ENCODE results near the gene DCTPP1. TPM values are rescaled to one million over a fixed set of nuclear protein-coding genes. Genes with fewer than 3 reads are reported as not detected.

The DCTPP1 gene
- total and polyA plus RNA-seq, 2 of the 13 experiments (the other 11 are each of a cell fraction or from before 2014, with no cell fraction given): 54.8 to 74.4 TPM

DNA sequence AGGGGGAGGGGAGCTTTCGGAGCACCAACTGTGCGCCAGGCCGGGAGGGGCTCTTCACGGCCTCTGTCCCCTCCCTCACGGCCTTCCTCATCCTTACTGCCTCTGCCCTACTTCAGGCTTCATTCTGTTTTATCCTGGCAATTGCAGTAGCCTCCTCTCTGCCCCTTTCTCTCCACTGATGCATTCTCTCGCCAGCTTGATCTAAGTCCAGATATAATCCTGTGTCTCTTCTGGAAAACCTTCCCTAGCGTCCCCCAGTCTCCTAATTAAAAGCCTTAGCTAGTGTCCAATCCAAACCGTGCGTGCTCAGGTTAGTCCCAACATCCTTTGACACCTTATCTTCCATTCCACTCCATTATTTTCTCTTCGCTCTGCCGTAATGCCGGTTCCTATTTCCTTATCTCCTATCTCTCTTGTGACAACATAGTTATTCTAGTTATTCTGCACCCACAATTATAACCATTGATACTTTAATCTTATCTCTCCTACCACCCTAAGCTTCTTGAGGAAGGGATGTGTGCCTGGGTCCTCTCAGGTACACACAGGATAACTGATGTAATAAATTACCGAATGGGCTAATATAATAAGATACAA lies 33.7 kb downstream of the DCTPP1 start (continued):
- TF ChIP-seq BCL6 (CRISPR knock-in tag; IDR thresholded peaks at IDR 0.05) (0 out of 2 replicates have a peak, but pooled peaks have one; percentile 4), ZNF431 (CRISPR knock-in tag; IDR thresholded peaks at IDR 0.05; ENCODE audit: borderline replicate concordance, low read depth) (no peak), ZFP36L1 (CRISPR knock-in tag; IDR thresholded peaks at IDR 0.05) (no peak), CBFB (CRISPR knock-in tag; IDR thresholded peaks at IDR 0.05) (no peak), ZNF160 (CRISPR knock-in tag; IDR thresholded peaks at IDR 0.05) (no peak), CEBPG (CRISPR knock-in tag; IDR thresholded peaks at IDR 0.05) (no peak), ZNF777 (CRISPR knock-in tag; IDR thresholded peaks at IDR 0.05) (no peak), AGO2 (optimal IDR thresholded peaks at IDR 0.05; ENCODE audit: low read depth, low read length) (no peak), ZNF629 (CRISPR knock-in tag; conservative IDR thresholded peaks at IDR 0.05) (no peak), ZNF263 (CRISPR knock-in tag; IDR thresholded peaks at IDR 0.05) (no peak), ZNF230 (CRISPR knock-in tag; IDR thresholded peaks at IDR 0.05) (no peak), PRMT3 (CRISPR knock-in tag; IDR thresholded peaks at IDR 0.05; ENCODE audit: borderline replicate concordance, low read depth) (0 out of 2 replicates have a peak, but pooled peaks have one; percentile 72), PITX1 (CRISPR knock-in tag; IDR thresholded peaks at IDR 0.05) (no peak), TGIF2 (CRISPR knock-in tag; IDR thresholded peaks at IDR 0.05) (no peak), NCOR1 (IDR thresholded peaks at IDR 0.05; ENCODE audit: borderline replicate concordance, low read length) (no peak)
- TF ChIP-seq, protein P1, sequence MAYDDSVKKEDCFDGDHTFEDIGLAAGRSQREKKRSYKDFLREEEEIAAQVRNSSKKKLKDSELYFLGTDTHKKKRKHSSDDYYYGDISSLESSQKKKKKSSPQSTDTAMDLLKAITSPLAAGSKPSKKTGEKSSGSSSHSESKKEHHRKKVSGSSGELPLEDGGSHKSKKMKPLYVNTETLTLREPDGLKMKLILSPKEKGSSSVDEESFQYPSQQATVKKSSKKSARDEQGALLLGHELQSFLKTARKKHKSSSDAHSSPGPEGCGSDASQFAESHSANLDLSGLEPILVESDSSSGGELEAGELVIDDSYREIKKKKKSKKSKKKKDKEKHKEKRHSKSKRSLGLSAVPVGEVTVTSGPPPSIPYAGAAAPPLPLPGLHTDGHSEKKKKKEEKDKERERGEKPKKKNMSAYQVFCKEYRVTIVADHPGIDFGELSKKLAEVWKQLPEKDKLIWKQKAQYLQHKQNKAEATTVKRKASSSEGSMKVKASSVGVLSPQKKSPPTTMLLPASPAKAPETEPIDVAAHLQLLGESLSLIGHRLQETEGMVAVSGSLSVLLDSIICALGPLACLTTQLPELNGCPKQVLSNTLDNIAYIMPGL (CRISPR knock-in tag; IDR thresholded peaks at IDR 0.05; ENCODE audit: borderline replicate concordance in 1 of 2, low read depth in 1 of 2): no peak
- TF ChIP-seq, protein P2, sequence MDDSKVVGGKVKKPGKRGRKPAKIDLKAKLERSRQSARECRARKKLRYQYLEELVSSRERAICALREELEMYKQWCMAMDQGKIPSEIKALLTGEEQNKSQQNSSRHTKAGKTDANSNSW (CRISPR knock-in tag; IDR thresholded peaks at IDR 0.05; ENCODE audit: borderline replicate concordance): no peak
- TF ChIP-seq, protein P3, sequence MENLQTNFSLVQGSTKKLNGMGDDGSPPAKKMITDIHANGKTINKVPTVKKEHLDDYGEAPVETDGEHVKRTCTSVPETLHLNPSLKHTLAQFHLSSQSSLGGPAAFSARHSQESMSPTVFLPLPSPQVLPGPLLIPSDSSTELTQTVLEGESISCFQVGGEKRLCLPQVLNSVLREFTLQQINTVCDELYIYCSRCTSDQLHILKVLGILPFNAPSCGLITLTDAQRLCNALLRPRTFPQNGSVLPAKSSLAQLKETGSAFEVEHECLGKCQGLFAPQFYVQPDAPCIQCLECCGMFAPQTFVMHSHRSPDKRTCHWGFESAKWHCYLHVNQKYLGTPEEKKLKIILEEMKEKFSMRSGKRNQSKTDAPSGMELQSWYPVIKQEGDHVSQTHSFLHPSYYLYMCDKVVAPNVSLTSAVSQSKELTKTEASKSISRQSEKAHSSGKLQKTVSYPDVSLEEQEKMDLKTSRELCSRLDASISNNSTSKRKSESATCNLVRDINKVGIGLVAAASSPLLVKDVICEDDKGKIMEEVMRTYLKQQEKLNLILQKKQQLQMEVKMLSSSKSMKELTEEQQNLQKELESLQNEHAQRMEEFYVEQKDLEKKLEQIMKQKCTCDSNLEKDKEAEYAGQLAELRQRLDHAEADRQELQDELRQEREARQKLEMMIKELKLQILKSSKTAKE (CRISPR knock-in tag; IDR thresholded peaks at IDR 0.05; ENCODE audit: borderline replicate concordance): no peak
- TF ChIP-seq, protein P4, sequence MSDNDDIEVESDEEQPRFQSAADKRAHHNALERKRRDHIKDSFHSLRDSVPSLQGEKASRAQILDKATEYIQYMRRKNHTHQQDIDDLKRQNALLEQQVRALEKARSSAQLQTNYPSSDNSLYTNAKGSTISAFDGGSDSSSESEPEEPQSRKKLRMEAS (IDR thresholded peaks at IDR 0.05): no peak
- TF ChIP-seq, protein P5, sequence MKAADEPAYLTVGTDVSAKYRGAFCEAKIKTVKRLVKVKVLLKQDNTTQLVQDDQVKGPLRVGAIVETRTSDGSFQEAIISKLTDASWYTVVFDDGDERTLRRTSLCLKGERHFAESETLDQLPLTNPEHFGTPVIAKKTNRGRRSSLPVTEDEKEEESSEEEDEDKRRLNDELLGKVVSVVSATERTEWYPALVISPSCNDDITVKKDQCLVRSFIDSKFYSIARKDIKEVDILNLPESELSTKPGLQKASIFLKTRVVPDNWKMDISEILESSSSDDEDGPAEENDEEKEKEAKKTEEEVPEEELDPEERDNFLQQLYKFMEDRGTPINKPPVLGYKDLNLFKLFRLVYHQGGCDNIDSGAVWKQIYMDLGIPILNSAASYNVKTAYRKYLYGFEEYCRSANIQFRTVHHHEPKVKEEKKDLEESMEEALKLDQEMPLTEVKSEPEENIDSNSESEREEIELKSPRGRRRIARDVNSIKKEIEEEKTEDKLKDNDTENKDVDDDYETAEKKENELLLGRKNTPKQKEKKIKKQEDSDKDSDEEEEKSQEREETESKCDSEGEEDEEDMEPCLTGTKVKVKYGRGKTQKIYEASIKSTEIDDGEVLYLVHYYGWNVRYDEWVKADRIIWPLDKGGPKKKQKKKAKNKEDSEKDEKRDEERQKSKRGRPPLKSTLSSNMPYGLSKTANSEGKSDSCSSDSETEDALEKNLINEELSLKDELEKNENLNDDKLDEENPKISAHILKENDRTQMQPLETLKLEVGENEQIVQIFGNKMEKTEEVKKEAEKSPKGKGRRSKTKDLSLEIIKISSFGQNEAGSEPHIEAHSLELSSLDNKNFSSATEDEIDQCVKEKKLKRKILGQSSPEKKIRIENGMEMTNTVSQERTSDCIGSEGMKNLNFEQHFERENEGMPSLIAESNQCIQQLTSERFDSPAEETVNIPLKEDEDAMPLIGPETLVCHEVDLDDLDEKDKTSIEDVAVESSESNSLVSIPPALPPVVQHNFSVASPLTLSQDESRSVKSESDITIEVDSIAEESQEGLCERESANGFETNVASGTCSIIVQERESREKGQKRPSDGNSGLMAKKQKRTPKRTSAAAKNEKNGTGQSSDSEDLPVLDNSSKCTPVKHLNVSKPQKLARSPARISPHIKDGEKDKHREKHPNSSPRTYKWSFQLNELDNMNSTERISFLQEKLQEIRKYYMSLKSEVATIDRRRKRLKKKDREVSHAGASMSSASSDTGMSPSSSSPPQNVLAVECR (CRISPR knock-in tag; IDR thresholded peaks at IDR 0.05; ENCODE audit: borderline replicate concordance): no peak; the same call in 1 of the 2 replicates
- TF ChIP-seq, protein P6, sequence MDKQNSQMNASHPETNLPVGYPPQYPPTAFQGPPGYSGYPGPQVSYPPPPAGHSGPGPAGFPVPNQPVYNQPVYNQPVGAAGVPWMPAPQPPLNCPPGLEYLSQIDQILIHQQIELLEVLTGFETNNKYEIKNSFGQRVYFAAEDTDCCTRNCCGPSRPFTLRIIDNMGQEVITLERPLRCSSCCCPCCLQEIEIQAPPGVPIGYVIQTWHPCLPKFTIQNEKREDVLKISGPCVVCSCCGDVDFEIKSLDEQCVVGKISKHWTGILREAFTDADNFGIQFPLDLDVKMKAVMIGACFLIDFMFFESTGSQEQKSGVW (CRISPR knock-in tag; IDR thresholded peaks at IDR 0.05; ENCODE audit: borderline replicate concordance): no peak

All from HepG2 (cell line).